K562 (cell line): ENCODE results near the gene ADORA3. TPM values are rescaled to one million over a fixed set of nuclear protein-coding genes. Genes with fewer than 3 reads are reported as not detected.
A peak's percentile ranks its signal among the peaks of the same experiment; 100 is the strongest.

Experiments
- ATAC-seq: fragments of 200-7000 bp; cut with Tn5 transposase; 3 replicates; pipeline ENCODE4 v1.9.1; 2020; ENCODE audit warnings: moderate library complexity
- BruUV-seq: library from RNA; stranded (reverse); fragments of 400-500 nt; replicated peaks from 2 replicates; lab custom pipeline; 2021; lab: Mats Ljungman, UMichigan
- CTCF ChIA-PET: fragments of 300-600 bp; formaldehyde crosslinking; extraction: SDS; loops from one replicate; lab custom pipeline; 2021; ENCODE audit warnings: low intra/inter-chr PET ratio; lab: Yijun Ruan, JAX
- POLR2A ChIA-PET: fragments of 300-600, 350-650 bp; sonication (Branson Sonifier 250); formaldehyde crosslinking; extraction: SDS; loops from one replicate; lab custom pipeline; 2021; ENCODE audit warnings: antibody characterized with exemption, inconsistent platforms; lab: Yijun Ruan, JAX
- DNase-seq, 4 experiments: peaks; one replicate each; pipeline versions ENCODE4 v3.0.0 to v3.0.0-alpha.2; 2011 to 2018; ENCODE audit warnings: low spot score in 3 of 4, mixed read lengths in 3 of 4; ENCODE audit errors: extremely low read depth in 1 of 4
- FAIRE-seq: peaks from 2 replicates; lab custom pipeline; 2011; peaks lifted over from hg19 to GRCh38; lab: Jason Lieb, UNC
- H2AFZ ChIP-seq: 2 replicates; pipeline ENCODE4 v1.6.0; 2011; ENCODE audit warnings: low read depth, low read length, control low read depth, inconsistent platforms
- H3K27ac ChIP-seq: fragments of 200-600 bp; 3 replicates; pipeline ENCODE4 v1.8.0; 2011; ENCODE audit warnings: low read depth, mild to moderate bottlenecking, control low read depth, inconsistent platforms, low read length, moderate library complexity, mixed read lengths; ENCODE audit errors: extremely low read depth
- H3K27me3 ChIP-seq, 2 experiments: fragments of 300-600 bp in 1 of 2; 2 replicates in 1 of 2; 3 replicates in 1 of 2; pipeline versions ENCODE4 v1.6.0 to v1.8.0; 2011; ENCODE audit warnings: inconsistent platforms in 2 of 2, low read length in 2 of 2, mild to moderate bottlenecking in 1 of 2, mixed read lengths in 1 of 2, moderate library complexity in 1 of 2; ENCODE audit not compliant: control insufficient read depth in 2 of 2, insufficient read depth in 2 of 2
- H3K36me3 ChIP-seq: fragments of 300-600 bp; 3 replicates; pipeline ENCODE4 v1.8.0; 2011; ENCODE audit warnings: mild to moderate bottlenecking, low read length, inconsistent platforms; ENCODE audit not compliant: control insufficient read depth, insufficient read depth
- H3K4me1 ChIP-seq, 2 experiments: fragments of 200-600 bp in 1 of 2; replicated peaks in 1 of 2; 2 replicates in 1 of 2; 3 replicates in 1 of 2; pipeline versions ENCODE4 v1.5.1 to v1.8.0; 2011; ENCODE audit warnings: inconsistent platforms in 2 of 2, low read length in 2 of 2, mild to moderate bottlenecking in 1 of 2, mixed read lengths in 1 of 2, moderate library complexity in 1 of 2; ENCODE audit not compliant: control insufficient read depth in 2 of 2, insufficient read depth in 2 of 2
- H3K4me2 ChIP-seq: 2 replicates; pipeline ENCODE4 v1.6.1; 2011; ENCODE audit warnings: low read length, control low read depth, inconsistent platforms, mixed read lengths; ENCODE audit not compliant: insufficient read depth
- H3K4me3 ChIP-seq: fragments of 200-600 bp; sonication (generic), shearing (Covaris generic); 2 replicates; pipeline ENCODE4 v1.5.1; 2016; ENCODE audit warnings: control low read depth, inconsistent platforms
- H3K79me2 ChIP-seq: fragments of 200-600 bp; 3 replicates; pipeline ENCODE4 v1.8.0; 2011; ENCODE audit warnings: low read length, inconsistent platforms; ENCODE audit not compliant: control insufficient read depth, insufficient read depth
- H3K9ac ChIP-seq, 2 experiments: 2 replicates each; pipeline versions ENCODE4 v1.6.0 to v1.6.1; 2011; ENCODE audit warnings: low read depth in 2 of 2, low read length in 2 of 2, control low read depth in 1 of 2, inconsistent platforms in 1 of 2, mild to moderate bottlenecking in 1 of 2, mixed read lengths in 1 of 2; ENCODE audit not compliant: insufficient read depth in 1 of 2
- H3K9me1 ChIP-seq: one replicate; pipeline ENCODE4 v1.6.0; 2011; ENCODE audit warnings: inconsistent platforms, mild to moderate bottlenecking, low read length, moderate library complexity; ENCODE audit not compliant: control insufficient read depth, insufficient read depth
- H3K9me3 ChIP-seq: replicated peaks from 2 replicates; pipeline ENCODE4 v1.5.1; 2011; ENCODE audit warnings: low read depth, low read length, inconsistent platforms; ENCODE audit not compliant: control insufficient read depth, insufficient read depth
- H4K20me1 ChIP-seq: replicated peaks from 2 replicates; pipeline ENCODE4 v1.6.1; 2011; ENCODE audit warnings: low read length, inconsistent platforms, mixed read lengths; ENCODE audit not compliant: control insufficient read depth, insufficient read depth
- FOXJ2 ChIP-seq: fragments of 200-800 bp; sonication (Bioruptor generic); IDR thresholded peaks from 2 replicates; pipeline ENCODE4 v1.6.1; 2016; ENCODE audit warnings: missing genetic modification characterization, missing compliant biosample characterization
- GABPB1 ChIP-seq: sonication (generic); formaldehyde crosslinking; IDR thresholded peaks from 2 replicates; pipeline ENCODE4 v1.8.0; 2022; ENCODE audit warnings: mild to moderate bottlenecking, missing genetic modification reagents
- RUNX1 ChIP-seq: sonication (generic); IDR thresholded peaks from 2 replicates; pipeline ENCODE4 v1.6.1; 2016; ENCODE audit warnings: antibody characterized with exemption, low read depth
- SIX5 ChIP-seq, 2 experiments: IDR thresholded peaks; 2 replicates each; pipeline ENCODE4 v1.6.1; 2011; ENCODE audit warnings: low read length in 2 of 2, borderline replicate concordance in 1 of 2, low read depth in 1 of 2, mild to moderate bottlenecking in 1 of 2, moderate library complexity in 1 of 2; ENCODE audit not compliant: insufficient read depth in 1 of 2
- SP1 ChIP-seq: sonication (generic); formaldehyde crosslinking; IDR thresholded peaks from 2 replicates; pipeline ENCODE4 v1.8.1; 2022; ENCODE audit warnings: mild to moderate bottlenecking, missing genetic modification reagents
- TARDBP ChIP-seq: fragments of 450-650 bp; IDR thresholded peaks from 2 replicates; pipeline ENCODE4 v1.6.1; 2016
- YBX1 ChIP-seq: fragments of 450-650 bp; IDR thresholded peaks from 2 replicates; pipeline ENCODE4 v1.7.1; 2016; ENCODE audit warnings: mild to moderate bottlenecking
- ZNF347 ChIP-seq: fragments of 450-650 bp; formaldehyde crosslinking; IDR thresholded peaks from 2 replicates; pipeline ENCODE4 v1.4.0; 2020; ENCODE audit warnings: low read depth, mild to moderate bottlenecking, moderate library complexity
- ZNF354B ChIP-seq: fragments of 250-450 bp; sonication (Bioruptor Pico); IDR thresholded peaks from 2 replicates; pipeline ENCODE4 v1.4.0; 2020
- WGBS: fragments of 100-300 bp; shearing (Covaris generic); methylation state at CpG from one replicate; pipeline ENCODE4 v1.1.6; 2016; ENCODE audit warnings: low coverage, mixed read lengths; ENCODE audit not compliant: insufficient coverage; ENCODE audit errors: missing lambda C conversion rate; 5-methylcytosine and 5-hydroxymethylcytosine counted together
- in situ Hi-C: fragments of 300-500 bp; cut with MboI; formaldehyde crosslinking; loops from 4 replicates; pipeline ENCODE4 v1.15.0; 2018; ENCODE audit warnings: inconsistent platforms, mixed read lengths
- intact Hi-C: fragments of 100-400 bp; cut with micrococcal nuclease; formaldehyde crosslinking; loops from 2 replicates; pipeline ENCODE4 v1.14.2; 2022
- polyA plus RNA-seq, 8 experiments: library from polyadenylated mRNA; depleted of rRNA in 4 of 8; stranded (reverse) in 5 of 8; unstranded in 3 of 8; fragments of >200 nt; fragmentation: Nextera tagmentation in 2 of 8; fragmentation: Illumina TruSeq in 1 of 8; extraction: Ambion mirVana in 2 of 8; extraction: Trizol in 1 of 8; gene quantifications; 2 replicates each; pipeline versions ENCODE4 v1.2.1 to v1.2.3, GENCODE V29; 2011 to 2014; ENCODE audit warnings: inconsistent platforms in 1 of 8, missing spikeins in 1 of 8
- total RNA-seq, 7 experiments: library from RNA; depleted of rRNA in 6 of 7; stranded (reverse); fragments of >200 nt in 6 of 7; fragmentation: Illumina TruSeq in 2 of 7; extraction: Trizol in 2 of 7; gene quantifications; 2 replicates each; pipeline versions ENCODE4 v1.2.1 to v1.2.3, GENCODE V29; 2011 to 2021; ENCODE audit warnings: low replicate concordance in 1 of 7
- TF ChIP-seq, protein P1 (sequence below): fragments of 250-450 bp; sonication (Bioruptor Pico); IDR thresholded peaks from 2 replicates; pipeline ENCODE4 v1.8.0; 2022; ENCODE audit warnings: moderate library complexity, mild to moderate bottlenecking, inconsistent platforms
- TF ChIP-seq, protein P2 (sequence below): fragments of 450-650 bp; IDR thresholded peaks from 2 replicates; pipeline ENCODE4 v1.7.1; 2018; ENCODE audit warnings: mild to moderate bottlenecking, low read depth; ENCODE audit not compliant: partially characterized antibody
- TF ChIP-seq, protein P3 (sequence below), 2 experiments: fragments of 450-650 bp in 1 of 2; sonication (generic) in 1 of 2; formaldehyde crosslinking in 1 of 2; IDR thresholded peaks in 1 of 2; conservative IDR thresholded peaks in 1 of 2; 2 replicates each; pipeline versions ENCODE4 v1.6.1 to v1.8.1; 2016 to 2023; ENCODE audit warnings: mild to moderate bottlenecking in 2 of 2, moderate library complexity in 2 of 2, inconsistent platforms in 1 of 2, missing genetic modification reagents in 1 of 2

ADORA3 gene
- total and polyA plus RNA-seq, 9 of the 15 experiments (the other 6 are each of a cell fraction or from before 2014, with no cell fraction given), result 0.09 to 0.35 (median 0.16) TPM; not detected in 3

DNA sequence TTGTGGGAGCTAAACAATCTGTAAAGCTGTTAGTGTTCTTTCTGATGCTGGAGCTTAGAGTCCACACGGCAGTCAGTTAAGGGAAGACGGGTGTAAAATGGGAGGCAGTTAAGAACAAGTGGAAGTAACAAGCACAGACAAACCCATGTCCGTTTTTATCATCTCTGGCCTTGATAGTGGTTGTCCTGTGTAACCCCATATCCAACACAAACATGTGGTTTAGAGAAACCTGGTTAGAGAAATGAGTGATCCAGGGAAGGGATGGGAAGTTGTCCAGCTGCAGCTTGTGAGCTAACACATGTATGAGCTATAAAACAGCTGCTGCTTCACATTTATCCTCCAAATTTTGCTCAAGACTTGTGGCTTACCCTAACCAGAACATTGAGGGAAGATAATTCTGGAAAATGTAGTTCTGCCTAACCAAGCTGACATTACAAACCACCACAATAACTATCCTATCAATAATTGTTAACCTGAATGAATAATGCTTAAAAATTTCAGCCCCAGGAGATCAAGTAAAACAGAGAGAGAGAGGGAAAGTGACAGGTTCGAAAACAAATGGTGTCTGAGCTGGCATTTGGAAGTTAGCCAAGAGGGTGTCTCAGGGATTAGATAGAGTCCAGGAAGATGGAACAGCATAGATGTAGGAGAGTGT is 40.3 kb downstream of the ADORA3 start:
- H3K27me3 ChIP-seq, result no peaks in the 10 kb centered on the region
- intact Hi-C loops, result no loop called here
- H3K36me3 ChIP-seq, result peaks cover 52% of the 10 kb centered on the region
- no peak overlapping the region for H2AFZ ChIP-seq
- no peaks in the 10 kb centered on the region for H3K9me3 ChIP-seq
- H3K4me2 ChIP-seq, result peak overlapping the region; percentile 27
- ChIA-PET CTCF (no interaction called here), POLR2A (interaction anchor here (0.6 to 3.7 kb wide), 9 partner anchors 9 to 849 kb away, joined by 3 to 30 read pairs (median 3); partner anchors contain the start of genes ATP5PB and WDR77)
- FAIRE-seq (peak; percentile 65), DNase-seq (peak in 3 of 4 experiments; percentile 31 to 79 (median 63)), ATAC-seq (peak; percentile 69)
- BruUV-seq, result no TSS peak
- H4K20me1 ChIP-seq, result no peaks in the 10 kb centered on the region
- H3K4me3 ChIP-seq, result no peak overlapping the region
- H3K79me2 ChIP-seq, result peaks cover 6% of the 10 kb centered on the region; the same call in 1 of the 3 replicates
- in situ Hi-C loops, result no loop called here
- no peaks in the 10 kb centered on the region for H3K9me1 ChIP-seq
- 7% methylated on average over 4 of the region's 4 CpGs for WGBS
- peaks cover 7 to 29% of the 10 kb centered on the region in 2 experiments; a peak in 4 of 5 replicates for H3K4me1 ChIP-seq
- H3K27ac ChIP-seq, result peak overlapping the region; percentile 59
- H3K9ac ChIP-seq, result no peak overlapping the region
- TF ChIP-seq YBX1 (no peak), SP1 (CRISPR knock-in tag) (0 out of 2 replicates have a peak, but pooled peaks have one; percentile 28), ZNF354B (CRISPR knock-in tag) (no peak), SIX5 (IDR thresholded peaks at IDR 0.05; ENCODE audit: borderline replicate concordance in 1 of 2, insufficient read depth in 1 of 2, low read depth in 1 of 2, low read length in 2 of 2) (no peak), FOXJ2 (no peak), GABPB1 (CRISPR knock-in tag) (0 out of 2 replicates have a peak, but pooled peaks have one; percentile 4), ZNF347 (CRISPR knock-in tag) (no peak), TARDBP (no peak), RUNX1 (no peak)
- TF ChIP-seq, protein P1, sequence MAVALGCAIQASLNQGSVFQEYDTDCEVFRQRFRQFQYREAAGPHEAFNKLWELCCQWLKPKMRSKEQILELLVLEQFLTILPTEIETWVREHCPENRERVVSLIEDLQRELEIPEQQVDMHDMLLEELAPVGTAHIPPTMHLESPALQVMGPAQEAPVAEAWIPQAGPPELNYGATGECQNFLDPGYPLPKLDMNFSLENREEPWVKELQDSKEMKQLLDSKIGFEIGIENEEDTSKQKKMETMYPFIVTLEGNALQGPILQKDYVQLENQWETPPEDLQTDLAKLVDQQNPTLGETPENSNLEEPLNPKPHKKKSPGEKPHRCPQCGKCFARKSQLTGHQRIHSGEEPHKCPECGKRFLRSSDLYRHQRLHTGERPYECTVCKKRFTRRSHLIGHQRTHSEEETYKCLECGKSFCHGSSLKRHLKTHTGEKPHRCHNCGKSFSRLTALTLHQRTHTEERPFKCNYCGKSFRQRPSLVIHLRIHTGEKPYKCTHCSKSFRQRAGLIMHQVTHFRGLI, result no peak
- TF ChIP-seq, protein P2, sequence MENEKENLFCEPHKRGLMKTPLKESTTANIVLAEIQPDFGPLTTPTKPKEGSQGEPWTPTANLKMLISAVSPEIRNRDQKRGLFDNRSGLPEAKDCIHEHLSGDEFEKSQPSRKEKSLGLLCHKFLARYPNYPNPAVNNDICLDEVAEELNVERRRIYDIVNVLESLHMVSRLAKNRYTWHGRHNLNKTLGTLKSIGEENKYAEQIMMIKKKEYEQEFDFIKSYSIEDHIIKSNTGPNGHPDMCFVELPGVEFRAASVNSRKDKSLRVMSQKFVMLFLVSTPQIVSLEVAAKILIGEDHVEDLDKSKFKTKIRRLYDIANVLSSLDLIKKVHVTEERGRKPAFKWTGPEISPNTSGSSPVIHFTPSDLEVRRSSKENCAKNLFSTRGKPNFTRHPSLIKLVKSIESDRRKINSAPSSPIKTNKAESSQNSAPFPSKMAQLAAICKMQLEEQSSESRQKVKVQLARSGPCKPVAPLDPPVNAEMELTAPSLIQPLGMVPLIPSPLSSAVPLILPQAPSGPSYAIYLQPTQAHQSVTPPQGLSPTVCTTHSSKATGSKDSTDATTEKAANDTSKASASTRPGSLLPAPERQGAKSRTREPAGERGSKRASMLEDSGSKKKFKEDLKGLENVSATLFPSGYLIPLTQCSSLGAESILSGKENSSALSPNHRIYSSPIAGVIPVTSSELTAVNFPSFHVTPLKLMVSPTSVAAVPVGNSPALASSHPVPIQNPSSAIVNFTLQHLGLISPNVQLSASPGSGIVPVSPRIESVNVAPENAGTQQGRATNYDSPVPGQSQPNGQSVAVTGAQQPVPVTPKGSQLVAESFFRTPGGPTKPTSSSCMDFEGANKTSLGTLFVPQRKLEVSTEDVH, result no peak
- TF ChIP-seq, protein P3, sequence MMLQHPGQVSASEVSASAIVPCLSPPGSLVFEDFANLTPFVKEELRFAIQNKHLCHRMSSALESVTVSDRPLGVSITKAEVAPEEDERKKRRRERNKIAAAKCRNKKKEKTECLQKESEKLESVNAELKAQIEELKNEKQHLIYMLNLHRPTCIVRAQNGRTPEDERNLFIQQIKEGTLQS (IDR thresholded peaks at IDR 0.05), result no peak
- TF ChIP-seq, protein P3 (CRISPR knock-in tag; conservative IDR thresholded peaks at IDR 0.05), result no peak
